Osteoblast (primary cell): ENCODE measurements around the gene MTHFS. TPM values are rescaled to one million over a fixed set of nuclear protein-coding genes. Genes with fewer than 3 reads are reported as not detected.
"Not testable (repeated sequence)": the region's sequence is repeated elsewhere in the genome, so short reads cannot be mapped to it uniquely, and the experiment has no call there.

Experiments used
- DNase-seq: peaks from one replicate; pipeline ENCODE4 v3.0.0; 2011; ENCODE audit warnings: low spot score, mixed read lengths; ENCODE audit not compliant: insufficient read length; ENCODE audit errors: missing footprints
- H2AFZ ChIP-seq: 2 replicates; pipeline ENCODE4 v1.6.0; 2011; ENCODE audit warnings: mild to moderate bottlenecking, low read length
- H3K27ac ChIP-seq: 2 replicates; pipeline ENCODE4 v1.5.1; 2011; ENCODE audit warnings: mild to moderate bottlenecking, low read depth, low read length, moderate library complexity
- H3K27me3 ChIP-seq: 2 replicates; pipeline ENCODE4 v1.6.0; 2012; ENCODE audit warnings: mild to moderate bottlenecking, control low read depth, inconsistent platforms, low read length, moderate library complexity; ENCODE audit not compliant: insufficient read depth
- H3K36me3 ChIP-seq: 2 replicates; pipeline ENCODE4 v1.5.1; 2011; ENCODE audit warnings: mild to moderate bottlenecking, low read length, control low read depth, moderate library complexity; ENCODE audit not compliant: insufficient read depth
- H3K4me1 ChIP-seq: 2 replicates; pipeline ENCODE4 v1.5.1; 2011; ENCODE audit warnings: mild to moderate bottlenecking, low read length, control low read depth, moderate library complexity; ENCODE audit not compliant: insufficient read depth
- H3K4me2 ChIP-seq: 2 replicates; pipeline ENCODE4 v1.6.0; 2011; ENCODE audit warnings: mild to moderate bottlenecking, low read length; ENCODE audit not compliant: insufficient read depth
- H3K4me3 ChIP-seq: fragments of 200-600 bp; sonication (generic); 3 replicates; pipeline ENCODE4 v1.5.1; 2012; ENCODE audit warnings: mild to moderate bottlenecking, low read length, inconsistent platforms; ENCODE audit not compliant: insufficient read depth
- H3K79me2 ChIP-seq: 2 replicates; pipeline ENCODE4 v1.6.0; 2012; ENCODE audit warnings: mild to moderate bottlenecking, low read length, control low read depth, inconsistent platforms; ENCODE audit not compliant: insufficient read depth
- H3K9me3 ChIP-seq: 2 replicates; pipeline ENCODE4 v1.5.1; 2011; ENCODE audit warnings: low read depth, low read length, control low read depth
- H4K20me1 ChIP-seq: 2 replicates; pipeline ENCODE4 v1.6.0; 2012; ENCODE audit warnings: mild to moderate bottlenecking, low read length, control low read depth; ENCODE audit not compliant: insufficient read depth
- total RNA-seq: library from RNA; depleted of rRNA; stranded (reverse); fragments of >200 nt; gene quantifications from 2 replicates; pipeline ENCODE4 v1.2.3, GENCODE V29; 2012
- TF ChIP-seq, protein P1 (sequence below): IDR thresholded peaks from 2 replicates; pipeline ENCODE4 v1.5.1; 2011; ENCODE audit warnings: mild to moderate bottlenecking, low read depth, low read length, moderate library complexity; ENCODE audit errors: extremely low read depth

MTHFS gene
- total RNA-seq, 1 donor: 17.0 TPM

DNA sequence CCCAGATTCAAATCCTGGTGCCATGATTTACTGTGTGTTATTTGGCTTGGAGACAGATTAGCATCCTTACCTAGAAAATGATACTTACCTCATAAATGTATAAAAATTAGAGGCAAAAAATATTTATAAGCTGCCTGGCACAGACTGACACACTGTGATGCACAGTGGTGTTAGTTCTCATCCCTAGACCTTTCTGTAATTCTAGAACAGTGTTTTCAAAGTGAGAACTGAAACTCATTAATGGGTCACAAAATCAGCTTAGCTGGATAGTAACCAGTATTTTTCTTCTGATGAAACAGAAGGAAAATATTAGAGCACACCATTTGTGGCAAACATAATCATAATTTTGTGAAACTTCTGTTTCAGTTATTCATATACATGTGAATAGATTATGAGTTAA lies 17.9 kb upstream of the MTHFS start:
- peaks cover under 1% of the 10 kb centered on the region for H3K79me2 ChIP-seq
- TF ChIP-seq, protein P1, sequence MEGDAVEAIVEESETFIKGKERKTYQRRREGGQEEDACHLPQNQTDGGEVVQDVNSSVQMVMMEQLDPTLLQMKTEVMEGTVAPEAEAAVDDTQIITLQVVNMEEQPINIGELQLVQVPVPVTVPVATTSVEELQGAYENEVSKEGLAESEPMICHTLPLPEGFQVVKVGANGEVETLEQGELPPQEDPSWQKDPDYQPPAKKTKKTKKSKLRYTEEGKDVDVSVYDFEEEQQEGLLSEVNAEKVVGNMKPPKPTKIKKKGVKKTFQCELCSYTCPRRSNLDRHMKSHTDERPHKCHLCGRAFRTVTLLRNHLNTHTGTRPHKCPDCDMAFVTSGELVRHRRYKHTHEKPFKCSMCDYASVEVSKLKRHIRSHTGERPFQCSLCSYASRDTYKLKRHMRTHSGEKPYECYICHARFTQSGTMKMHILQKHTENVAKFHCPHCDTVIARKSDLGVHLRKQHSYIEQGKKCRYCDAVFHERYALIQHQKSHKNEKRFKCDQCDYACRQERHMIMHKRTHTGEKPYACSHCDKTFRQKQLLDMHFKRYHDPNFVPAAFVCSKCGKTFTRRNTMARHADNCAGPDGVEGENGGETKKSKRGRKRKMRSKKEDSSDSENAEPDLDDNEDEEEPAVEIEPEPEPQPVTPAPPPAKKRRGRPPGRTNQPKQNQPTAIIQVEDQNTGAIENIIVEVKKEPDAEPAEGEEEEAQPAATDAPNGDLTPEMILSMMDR: no peak
- H2AFZ ChIP-seq: no peak overlapping the region
- peaks cover 24% of the 10 kb centered on the region for H3K9me3 ChIP-seq
- H3K4me1 ChIP-seq: no peaks in the 10 kb centered on the region
- H3K27me3 ChIP-seq: no peaks in the 10 kb centered on the region
- DNase-seq: no peak
- H4K20me1 ChIP-seq: no peaks in the 10 kb centered on the region
- no peak overlapping the region for H3K4me2 ChIP-seq
- no peak overlapping the region for H3K27ac ChIP-seq
- H3K4me3 ChIP-seq: no peak overlapping the region
- peaks cover 8% of the 10 kb centered on the region for H3K36me3 ChIP-seq

DNA sequence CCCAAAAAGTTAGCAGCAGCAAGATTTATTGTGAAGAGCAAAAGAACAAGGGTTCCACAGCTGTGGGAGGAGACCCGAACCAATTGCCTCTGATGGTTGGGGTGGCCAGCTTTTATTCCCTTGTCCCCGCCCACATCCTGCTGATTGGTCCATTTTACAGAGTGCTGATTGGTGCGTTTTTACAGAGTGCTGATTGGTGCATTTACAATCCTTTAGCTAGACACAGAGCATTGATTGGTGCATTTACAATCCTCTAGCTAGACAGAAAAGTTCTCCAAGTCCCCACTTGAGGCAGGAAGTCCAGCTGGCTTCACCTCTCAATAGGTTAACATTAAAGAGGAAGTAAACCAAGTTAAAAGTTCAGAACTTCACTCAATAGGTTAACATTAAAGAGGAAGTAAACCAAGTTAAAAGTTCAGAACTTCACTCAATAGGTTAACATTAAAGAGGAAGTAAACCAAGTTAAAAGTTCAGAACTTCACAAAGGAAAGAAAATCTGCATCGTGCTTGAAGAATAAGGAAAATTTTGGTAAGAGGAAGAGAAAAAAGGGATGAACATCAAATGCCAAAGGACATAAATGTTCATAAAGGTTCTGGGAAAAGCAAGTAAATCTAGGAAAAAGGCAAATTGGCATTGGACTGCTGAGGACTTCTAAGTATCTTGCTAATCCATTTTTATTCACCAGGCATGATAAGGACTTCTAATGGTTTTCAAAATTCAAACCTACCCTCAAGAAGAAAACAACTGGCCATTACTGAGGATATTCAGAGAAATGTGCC lies 12.9 kb upstream of the MTHFS start:
- not testable (repeated sequence) for H4K20me1 ChIP-seq, H3K36me3 ChIP-seq

DNA sequence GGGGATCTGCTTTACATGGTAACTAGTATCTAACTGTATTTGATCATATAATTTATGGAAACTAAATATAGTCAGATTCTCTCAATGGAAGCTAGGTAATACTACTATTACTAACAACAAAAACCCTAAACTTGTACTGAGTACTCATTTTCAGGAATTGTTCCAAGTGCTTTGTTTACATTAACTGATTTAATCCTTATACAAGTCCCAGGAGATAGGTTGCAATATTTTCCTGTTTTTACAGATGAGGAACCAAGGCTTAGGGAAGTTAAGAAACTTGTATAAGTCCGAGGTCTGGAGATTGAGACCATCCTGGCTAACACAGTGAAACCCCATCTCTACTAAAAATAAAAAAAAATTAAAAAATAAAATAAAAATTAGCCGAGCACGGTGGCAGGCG lies 7.5 kb upstream of the MTHFS start:
- no peak overlapping the region for H3K4me2 ChIP-seq
- TF ChIP-seq, protein P1: no peak
- no peak for DNase-seq
- H3K9me3 ChIP-seq: no peaks in the 10 kb centered on the region
- H3K4me3 ChIP-seq: no peak overlapping the region
- no peaks in the 10 kb centered on the region for H4K20me1 ChIP-seq
- H3K27ac ChIP-seq: no peak overlapping the region
- H3K36me3 ChIP-seq: peaks cover 3% of the 10 kb centered on the region
- no peak overlapping the region for H2AFZ ChIP-seq
- H3K27me3 ChIP-seq: no peaks in the 10 kb centered on the region
- H3K79me2 ChIP-seq: peaks cover 3% of the 10 kb centered on the region
- H3K4me1 ChIP-seq: peaks cover 7% of the 10 kb centered on the region

More for the DNA sequence above, 12.9 kb upstream of the MTHFS start:
- not testable (repeated sequence) for H3K4me2 ChIP-seq, DNase-seq, H3K4me1 ChIP-seq, H3K27me3 ChIP-seq, H2AFZ ChIP-seq, H3K9me3 ChIP-seq, H3K4me3 ChIP-seq, H3K79me2 ChIP-seq, H3K27ac ChIP-seq

DNA sequence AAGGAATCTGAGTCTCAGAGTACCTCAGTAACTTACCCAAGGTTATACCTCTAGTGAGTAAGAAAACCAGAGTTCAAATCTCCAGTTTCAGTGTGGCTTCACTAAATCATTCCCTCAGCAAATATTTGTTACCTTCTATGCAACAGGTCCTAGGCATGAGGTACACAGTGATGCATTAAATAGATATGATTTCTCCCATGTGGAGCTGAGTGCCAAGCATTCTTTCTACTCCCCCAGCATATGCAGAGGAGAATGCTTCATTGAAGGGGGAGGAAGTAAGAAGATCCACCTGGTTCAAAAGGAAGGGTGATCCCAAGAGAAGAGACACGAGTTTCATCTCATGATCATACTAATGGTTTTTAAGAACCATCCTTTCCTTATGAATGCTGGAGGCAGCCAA lies 6.8 kb upstream of the MTHFS start:
- no peaks in the 10 kb centered on the region for H4K20me1 ChIP-seq
- TF ChIP-seq, protein P1: no peak
- no peak overlapping the region for H3K4me3 ChIP-seq
- H3K27ac ChIP-seq: no peak overlapping the region
- H3K4me1 ChIP-seq: peaks cover 12% of the 10 kb centered on the region
- H3K79me2 ChIP-seq: peaks cover 3% of the 10 kb centered on the region
- peaks cover 3% of the 10 kb centered on the region for H3K36me3 ChIP-seq
- no peaks in the 10 kb centered on the region for H3K9me3 ChIP-seq
- no peak for DNase-seq
- no peaks in the 10 kb centered on the region for H3K27me3 ChIP-seq
- no peak overlapping the region for H3K4me2 ChIP-seq
- H2AFZ ChIP-seq: no peak overlapping the region
